WTC11 (cell line): ENCODE results near the gene ASTN2. TPM values are rescaled to one million over a fixed set of nuclear protein-coding genes. Genes with fewer than 3 reads are reported as not detected.

Experiments
- ATAC-seq: fragments of 200-7000 bp; cut with Tn5 transposase; 2 replicates; pipeline ENCODE4 v1.10.0; 2021; ENCODE audit warnings: mild to moderate bottlenecking, moderate library complexity
- CTCF ChIA-PET: fragments of 300-600 bp; sonication (Branson Sonifier 250); formaldehyde crosslinking; loops from one replicate; lab custom pipeline; 2021; ENCODE audit warnings: antibody characterized with exemption; lab: Charles Lee
- POLR2A ChIA-PET: fragments of 350-600 bp; sonication (Branson Sonifier 250); formaldehyde crosslinking; loops from one replicate; lab custom pipeline; 2021; ENCODE audit warnings: antibody characterized with exemption; lab: Charles Lee
- DNase-seq: peaks from one replicate; pipeline ENCODE4 v3.0.0; 2021; ENCODE audit warnings: low spot score
- H3K27ac Mint-ChIP-seq: 2 replicates; pipeline ENCODE4 v1.8.0; 2021; ENCODE audit warnings: mixed read lengths
- H3K27me3 Mint-ChIP-seq: 2 replicates; pipeline ENCODE4 v1.8.0; 2021; ENCODE audit warnings: low read depth, mild to moderate bottlenecking, moderate library complexity, mixed read lengths
- H3K36me3 Mint-ChIP-seq: 2 replicates; pipeline ENCODE4 v1.8.0; 2021; ENCODE audit warnings: mixed read lengths
- H3K4me1 Mint-ChIP-seq: 2 replicates; pipeline ENCODE4 v1.8.0; 2022; ENCODE audit warnings: mixed read lengths
- H3K4me3 Mint-ChIP-seq: 2 replicates; pipeline ENCODE4 v1.8.0; 2021; ENCODE audit warnings: mild to moderate bottlenecking, moderate library complexity, mixed read lengths
- H3K9me3 Mint-ChIP-seq: 2 replicates; pipeline ENCODE4 v1.8.0; 2021; ENCODE audit warnings: mixed read lengths
- AR ChIP-seq: fragments of 250-450 bp; sonication (Bioruptor Pico); IDR thresholded peaks from 2 replicates; pipeline ENCODE4 v1.9.0; 2021; ENCODE audit warnings: mild to moderate bottlenecking
- ATF2 ChIP-seq: sonication (generic); formaldehyde crosslinking; IDR thresholded peaks from 2 replicates; pipeline ENCODE4 v1.8.1; 2022; ENCODE audit warnings: low read depth, missing genetic modification reagents, borderline replicate concordance
- CREB1 ChIP-seq: sonication (generic); formaldehyde crosslinking; IDR thresholded peaks from 2 replicates; pipeline ENCODE4 v1.8.0; 2023; ENCODE audit warnings: mild to moderate bottlenecking, missing genetic modification reagents
- CREM ChIP-seq: sonication (generic); formaldehyde crosslinking; IDR thresholded peaks from 2 replicates; pipeline ENCODE4 v1.8.1; 2022; ENCODE audit warnings: mild to moderate bottlenecking, missing genetic modification reagents, moderate library complexity
- E2F1 ChIP-seq: sonication (generic); formaldehyde crosslinking; IDR thresholded peaks from 2 replicates; pipeline ENCODE4 v1.8.0; 2022; ENCODE audit warnings: mild to moderate bottlenecking, missing genetic modification reagents
- IRF2 ChIP-seq: sonication (generic); formaldehyde crosslinking; IDR thresholded peaks from 2 replicates; pipeline ENCODE4 v1.8.0; 2022; ENCODE audit warnings: low read depth, missing genetic modification reagents, borderline replicate concordance
- MLX ChIP-seq: sonication (generic); formaldehyde crosslinking; IDR thresholded peaks from 2 replicates; pipeline ENCODE4 v1.8.1; 2023; ENCODE audit warnings: mild to moderate bottlenecking, missing genetic modification reagents, moderate library complexity
- NR1H2 ChIP-seq: sonication (generic); formaldehyde crosslinking; IDR thresholded peaks from 2 replicates; pipeline ENCODE4 v1.9.0; 2021; ENCODE audit warnings: mild to moderate bottlenecking, moderate library complexity, missing genetic modification reagents
- STAT6 ChIP-seq: sonication (generic); formaldehyde crosslinking; conservative IDR thresholded peaks from 2 replicates; pipeline ENCODE4 v1.8.1; 2023; ENCODE audit warnings: mild to moderate bottlenecking, low read depth, missing genetic modification reagents, moderate library complexity
- TP53 ChIP-seq: sonication (generic); formaldehyde crosslinking; IDR thresholded peaks from 2 replicates; pipeline ENCODE4 v1.8.1; 2023; ENCODE audit warnings: mild to moderate bottlenecking, missing genetic modification reagents
- USF1 ChIP-seq: sonication (generic); formaldehyde crosslinking; IDR thresholded peaks from 2 replicates; pipeline ENCODE4 v1.8.0; 2022; ENCODE audit warnings: mild to moderate bottlenecking, missing genetic modification reagents
- ZNF219 ChIP-seq: sonication (generic); formaldehyde crosslinking; IDR thresholded peaks from 2 replicates; pipeline ENCODE4 v1.8.0; 2023; ENCODE audit warnings: missing genetic modification reagents, mild to moderate bottlenecking, borderline replicate concordance
- ZNF425 ChIP-seq: fragments of 250-450 bp; sonication (Bioruptor Pico); conservative IDR thresholded peaks from 2 replicates; pipeline ENCODE4 v1.9.0; 2021; ENCODE audit warnings: mild to moderate bottlenecking
- total RNA-seq: library from RNA; stranded (reverse); gene quantifications from 3 replicates; pipeline ENCODE4 v1.2.3, GENCODE V29; 2021

Gene ASTN2
- total RNA-seq, 1 experiment from 2014 or later = 16.2 TPM

GRCh38 chr9:116821633-116822229, 593.1 kb downstream of the ASTN2 start (continued):
- no peak for TF ChIP-seq E2F1 (CRISPR knock-in tag)
- no peak for TF ChIP-seq ZNF425 (CRISPR knock-in tag)
- no peak for TF ChIP-seq CREB1
- no peak for TF ChIP-seq ATF2 (CRISPR knock-in tag)
- TF ChIP-seq CREM = no peak
- TF ChIP-seq TP53 (CRISPR knock-in tag) = no peak
- TF ChIP-seq, all 79 proteins: peak for 0

- H3K36me3 Mint-ChIP-seq = no peaks in the 10 kb centered on the region
- TF ChIP-seq NR1H2 (CRISPR knock-in tag) (no peak), TP53 (CRISPR knock-in tag) (no peak), CREM (no peak), AR (CRISPR knock-in tag) (no peak), STAT6 (no peak), IRF2 (CRISPR knock-in tag) (no peak), ZNF219 (no peak), USF1 (CRISPR knock-in tag) (no peak), MLX (no peak)
- no peak for ATAC-seq
- peaks cover under 1% of the 10 kb centered on the region; the same call in 1 of the 2 replicates for H3K9me3 Mint-ChIP-seq
- CTCF ChIA-PET = no interaction called here
- no peak overlapping the region for H3K27ac Mint-ChIP-seq
- H3K27me3 Mint-ChIP-seq = no peaks in the 10 kb centered on the region
- POLR2A ChIA-PET = no interaction called here
- no peak for DNase-seq
- H3K4me3 Mint-ChIP-seq = no peak overlapping the region
- H3K4me1 Mint-ChIP-seq = peaks cover 47% of the 10 kb centered on the region
Measured at GRCh38 chr9:116819116-116819515, 595.7 kb downstream of the ASTN2 start.
